IMR-90 (cell line): Measurements from ENCODE around the gene CEP83. TPM values are rescaled to one million over a fixed set of nuclear protein-coding genes. Genes with fewer than 3 reads are reported as not detected.

Experiments
- ATAC-seq: fragments of 200-7000 bp; cut with Tn5 transposase; 2 replicates; pipeline ENCODE4 v1.9.1; 2020; ENCODE audit warnings: low read depth, mild to moderate bottlenecking, moderate library complexity
- BruUV-seq: library from RNA; stranded (reverse); fragments of 400-500 nt; replicated peaks from 2 replicates; lab custom pipeline; 2021; lab: Mats Ljungman, UMichigan
- CTCF ChIA-PET: fragments of 300-600 bp; formaldehyde crosslinking; extraction: SDS; loops from one replicate; lab custom pipeline; 2021; ENCODE audit warnings: antibody characterized with exemption; lab: Yijun Ruan, JAX
- POLR2A ChIA-PET: fragments of 300-600 bp; sonication (Branson Sonifier 250); formaldehyde crosslinking; loops from one replicate; lab custom pipeline; 2022; ENCODE audit warnings: antibody characterized with exemption; ENCODE audit not compliant: unreplicated experiment; lab: Charles Lee
- DNase-seq: peaks from one replicate; pipeline ENCODE4 v3.0.0; 2013
- H2AFZ ChIP-seq: replicated peaks from 2 replicates; pipeline ENCODE3; 2013; ENCODE audit warnings: low read length, mild to moderate bottlenecking; ENCODE audit not compliant: poor library complexity
- H2AK5ac ChIP-seq: 2 replicates; pipeline ENCODE4 v1.6.1; 2013; ENCODE audit warnings: low read depth, low read length, inconsistent platforms
- H2AK9ac ChIP-seq: replicated peaks from 2 replicates; pipeline ENCODE3; 2013; ENCODE audit warnings: mild to moderate bottlenecking, low read depth, low read length, moderate library complexity; ENCODE audit not compliant: poor library complexity
- H2BK120ac ChIP-seq: 2 replicates; pipeline ENCODE4 v1.6.1; 2013; ENCODE audit warnings: low read depth, low read length, inconsistent platforms
- H2BK15ac ChIP-seq: 3 replicates; pipeline ENCODE4 v1.6.1; 2013; ENCODE audit warnings: low read depth, low read length, inconsistent platforms
- H2BK20ac ChIP-seq: 2 replicates; pipeline ENCODE4 v1.6.1; 2013; ENCODE audit warnings: low read depth, mild to moderate bottlenecking, inconsistent platforms, low read length, moderate library complexity
- H2BK5ac ChIP-seq: 2 replicates; pipeline ENCODE4 v1.6.1; 2013; ENCODE audit warnings: mild to moderate bottlenecking, low read depth, low read length, inconsistent platforms; ENCODE audit not compliant: poor library complexity, severe bottlenecking
- H3K14ac ChIP-seq: replicated peaks from 2 replicates; pipeline ENCODE4 v1.6.1; 2013; ENCODE audit warnings: low read depth, low read length, inconsistent platforms
- H3K18ac ChIP-seq: 2 replicates; pipeline ENCODE4 v1.6.1; 2013; ENCODE audit warnings: low read depth, low read length, control low read depth
- H3K23ac ChIP-seq: 2 replicates; pipeline ENCODE4 v1.6.1; 2013; ENCODE audit warnings: low read depth, low read length, inconsistent platforms
- H3K27ac ChIP-seq: 2 replicates; pipeline ENCODE4 v1.5.1; 2013; ENCODE audit warnings: mild to moderate bottlenecking, control low read depth, low read length; ENCODE audit not compliant: insufficient read depth
- H3K27me3 ChIP-seq: 2 replicates; pipeline ENCODE4 v1.6.1; 2013; ENCODE audit warnings: low read length; ENCODE audit not compliant: control insufficient read depth, insufficient read depth
- H3K36me3 ChIP-seq: 2 replicates; pipeline ENCODE4 v1.6.1; 2013; ENCODE audit warnings: low read length, mixed read lengths; ENCODE audit not compliant: control insufficient read depth, insufficient read depth
- H3K4ac ChIP-seq: 2 replicates; pipeline ENCODE4 v1.6.1; 2013; ENCODE audit warnings: low read depth, low read length, inconsistent platforms
- H3K4me1 ChIP-seq: 2 replicates; pipeline ENCODE4 v1.6.1; 2013; ENCODE audit warnings: low read length, mixed read lengths; ENCODE audit not compliant: control insufficient read depth, insufficient read depth
- H3K4me2 ChIP-seq: 2 replicates; pipeline ENCODE4 v1.6.1; 2013; ENCODE audit warnings: low read depth, mild to moderate bottlenecking, control low read depth, low read length, moderate library complexity
- H3K4me3 ChIP-seq: 2 replicates; pipeline ENCODE4 v1.5.1; 2013; ENCODE audit warnings: low read depth, mild to moderate bottlenecking, control low read depth, low read length, moderate library complexity; ENCODE audit not compliant: insufficient read depth
- H3K56ac ChIP-seq: 2 replicates; pipeline ENCODE4 v1.6.1; 2013; ENCODE audit warnings: low read length, inconsistent platforms; ENCODE audit not compliant: insufficient read depth; ENCODE audit errors: extremely low read depth
- H3K79me1 ChIP-seq, 2 experiments: 2 replicates each; pipeline ENCODE4 v1.6.1; 2013; ENCODE audit warnings: low read length in 2 of 2, inconsistent platforms in 1 of 2, low read depth in 1 of 2
- H3K9ac ChIP-seq: 2 replicates; pipeline ENCODE4 v1.6.1; 2013; ENCODE audit warnings: low read depth, low read length, control low read depth
- H3K9me1 ChIP-seq: 2 replicates; pipeline ENCODE4 v1.6.1; 2013; ENCODE audit warnings: low read length, inconsistent platforms; ENCODE audit not compliant: insufficient read depth
- H3K9me3 ChIP-seq: 2 replicates; pipeline ENCODE4 v1.6.1; 2013; ENCODE audit warnings: low read length; ENCODE audit not compliant: control insufficient read depth, insufficient read depth
- H4K20me1 ChIP-seq: 2 replicates; pipeline ENCODE4 v1.6.1; 2013; ENCODE audit warnings: low read length, inconsistent platforms; ENCODE audit not compliant: insufficient read depth
- H4K5ac ChIP-seq: 2 replicates; pipeline ENCODE4 v1.6.1; 2013; ENCODE audit warnings: mild to moderate bottlenecking, low read depth, low read length, control low read depth
- H4K8ac ChIP-seq, 2 experiments: 2 replicates each; pipeline ENCODE4 v1.6.1; 2013; ENCODE audit warnings: low read depth in 2 of 2, low read length in 2 of 2, control low read depth in 1 of 2, inconsistent platforms in 1 of 2
- H4K91ac ChIP-seq: 2 replicates; pipeline ENCODE4 v1.6.1; 2013; ENCODE audit warnings: low read depth, low read length, inconsistent platforms; ENCODE audit not compliant: insufficient read depth
- BHLHE40 ChIP-seq: fragments of 150-350 bp; IDR thresholded peaks from 2 replicates; pipeline ENCODE4 v1.6.1; 2016; ENCODE audit warnings: mild to moderate bottlenecking, low read depth, low read length
- CEBPB ChIP-seq: IDR thresholded peaks from 2 replicates; pipeline ENCODE4 v1.6.1; 2012; ENCODE audit warnings: low read depth, low read length, improper control_type of control experiment
- FOS ChIP-seq: fragments of 150-350 bp; IDR thresholded peaks from 2 replicates; pipeline ENCODE4 v1.6.1; 2016; ENCODE audit warnings: low read depth, low read length
- MAFK ChIP-seq: IDR thresholded peaks from 2 replicates; pipeline ENCODE4 v1.6.1; 2012; ENCODE audit warnings: low read depth, low read length, improper control_type of control experiment
- MAZ ChIP-seq: IDR thresholded peaks from 2 replicates; pipeline ENCODE4 v1.6.1; 2012; ENCODE audit warnings: low read depth, mild to moderate bottlenecking, low read length, improper control_type of control experiment, moderate library complexity, borderline replicate concordance
- NFE2L2 ChIP-seq: fragments of 150-350 bp; IDR thresholded peaks from 2 replicates; pipeline ENCODE4 v1.6.1; 2016; ENCODE audit warnings: low read depth, mild to moderate bottlenecking, low read length
- POLR2A ChIP-seq: IDR thresholded peaks from 2 replicates; pipeline ENCODE4 v1.6.1; 2012; ENCODE audit warnings: mild to moderate bottlenecking, low read depth, low read length
- RCOR1 ChIP-seq: IDR thresholded peaks from 2 replicates; pipeline ENCODE4 v1.6.1; 2012; ENCODE audit warnings: mild to moderate bottlenecking, low read length, improper control_type of control experiment; ENCODE audit not compliant: insufficient replicate concordance
- RFX5 ChIP-seq: IDR thresholded peaks from 2 replicates; pipeline ENCODE4 v1.8.0; 2012; ENCODE audit warnings: low read depth, mild to moderate bottlenecking, low read length, moderate library complexity
- SMC3 ChIP-seq: fragments of 150-350 bp; IDR thresholded peaks from 2 replicates; pipeline ENCODE4 v1.6.1; 2016; ENCODE audit warnings: low read depth, mild to moderate bottlenecking, antibody characterized with exemption, low read length, moderate library complexity
- WGBS, 2 experiments: methylation state at CpG; one replicate each; pipeline versions ENCODE4 v1.1.5 to v1.1.7; 2013; ENCODE audit warnings: missing lambda C conversion rate in 2 of 2; ENCODE audit not compliant: insufficient read length in 1 of 2; ENCODE audit errors: extremely low coverage in 2 of 2; 5-methylcytosine and 5-hydroxymethylcytosine counted together
- dilution Hi-C: fragments of 300-500 bp; cut with HindIII; formaldehyde crosslinking; loops from one replicate; pipeline ENCODE4 v1.14.3; 2018; ENCODE audit warnings: low sequenced_read_pairs; ENCODE audit not compliant: unreplicated experiment
- in situ Hi-C: fragments of 300-500 bp; cut with MboI; formaldehyde crosslinking; loops from 3 replicates; pipeline ENCODE4 v1.14.3; 2019; ENCODE audit warnings: low sequenced_read_pairs, inconsistent platforms, mixed read lengths
- intact Hi-C: fragments of 100-400 bp; cut with micrococcal nuclease; formaldehyde crosslinking; loops from 2 replicates; pipeline ENCODE4 v1.10.0; 2022
- polyA plus RNA-seq, 3 experiments: library from polyadenylated mRNA; depleted of rRNA; stranded (reverse); fragments of >200 nt; gene quantifications; 2 replicates each; pipeline ENCODE4 v1.2.3, GENCODE V29; 2012; ENCODE audit warnings: low replicate concordance in 1 of 3
- total RNA-seq: library from RNA; depleted of rRNA; stranded (reverse); fragments of >200 nt; gene quantifications from 2 replicates; pipeline ENCODE4 v1.2.3, GENCODE V29; 2012
- TF ChIP-seq, protein P1 (sequence below): fragments of 150-350 bp; IDR thresholded peaks from 2 replicates; pipeline ENCODE4 v1.6.1; 2017; ENCODE audit warnings: mild to moderate bottlenecking, antibody characterized with exemption, low read length, low read depth
- TF ChIP-seq, protein P2 (sequence below): conservative IDR thresholded peaks from 2 replicates; pipeline ENCODE4 v1.5.1; 2012; ENCODE audit warnings: mild to moderate bottlenecking, low read depth, low read length, improper control_type of control experiment

Gene CEP83
- total and polyA plus RNA-seq, 2 of the 4 experiments (the other 2 are of a cell fraction) = 3.9 to 8.9 TPM

DNA sequence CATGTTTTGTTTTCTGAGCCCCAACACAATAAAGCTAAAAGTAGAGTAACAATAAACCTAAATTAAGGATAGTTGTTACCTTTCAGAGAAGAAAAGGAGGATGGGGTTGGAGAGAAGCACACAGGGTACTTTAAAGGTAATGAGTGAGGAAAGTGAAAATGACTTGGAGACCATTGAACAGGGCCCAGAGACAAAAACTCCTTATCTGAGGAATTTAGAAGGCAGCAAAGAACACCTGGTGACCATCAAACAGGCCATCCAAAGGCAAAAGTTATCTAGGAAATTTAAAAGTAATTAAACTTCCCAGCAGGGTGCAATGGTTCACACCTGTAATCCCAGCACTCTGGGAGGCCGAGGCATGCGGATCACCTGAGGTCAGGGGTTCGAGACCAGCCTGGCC, 39.0 kb upstream of the CEP83 start:
- TF ChIP-seq NFE2L2 = no peak
- no peak for TF ChIP-seq BHLHE40
- TF ChIP-seq, protein P1, sequence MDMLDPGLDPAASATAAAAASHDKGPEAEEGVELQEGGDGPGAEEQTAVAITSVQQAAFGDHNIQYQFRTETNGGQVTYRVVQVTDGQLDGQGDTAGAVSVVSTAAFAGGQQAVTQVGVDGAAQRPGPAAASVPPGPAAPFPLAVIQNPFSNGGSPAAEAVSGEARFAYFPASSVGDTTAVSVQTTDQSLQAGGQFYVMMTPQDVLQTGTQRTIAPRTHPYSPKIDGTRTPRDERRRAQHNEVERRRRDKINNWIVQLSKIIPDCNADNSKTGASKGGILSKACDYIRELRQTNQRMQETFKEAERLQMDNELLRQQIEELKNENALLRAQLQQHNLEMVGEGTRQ = no peak
- no peak for TF ChIP-seq FOS
- TF ChIP-seq, protein P2, sequence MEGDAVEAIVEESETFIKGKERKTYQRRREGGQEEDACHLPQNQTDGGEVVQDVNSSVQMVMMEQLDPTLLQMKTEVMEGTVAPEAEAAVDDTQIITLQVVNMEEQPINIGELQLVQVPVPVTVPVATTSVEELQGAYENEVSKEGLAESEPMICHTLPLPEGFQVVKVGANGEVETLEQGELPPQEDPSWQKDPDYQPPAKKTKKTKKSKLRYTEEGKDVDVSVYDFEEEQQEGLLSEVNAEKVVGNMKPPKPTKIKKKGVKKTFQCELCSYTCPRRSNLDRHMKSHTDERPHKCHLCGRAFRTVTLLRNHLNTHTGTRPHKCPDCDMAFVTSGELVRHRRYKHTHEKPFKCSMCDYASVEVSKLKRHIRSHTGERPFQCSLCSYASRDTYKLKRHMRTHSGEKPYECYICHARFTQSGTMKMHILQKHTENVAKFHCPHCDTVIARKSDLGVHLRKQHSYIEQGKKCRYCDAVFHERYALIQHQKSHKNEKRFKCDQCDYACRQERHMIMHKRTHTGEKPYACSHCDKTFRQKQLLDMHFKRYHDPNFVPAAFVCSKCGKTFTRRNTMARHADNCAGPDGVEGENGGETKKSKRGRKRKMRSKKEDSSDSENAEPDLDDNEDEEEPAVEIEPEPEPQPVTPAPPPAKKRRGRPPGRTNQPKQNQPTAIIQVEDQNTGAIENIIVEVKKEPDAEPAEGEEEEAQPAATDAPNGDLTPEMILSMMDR = no peak
- no peak for TF ChIP-seq SMC3
- no peak for TF ChIP-seq POLR2A
- TF ChIP-seq RFX5 = no peak
- no peak for TF ChIP-seq CEBPB
- TF ChIP-seq MAFK = no peak
- no peak for TF ChIP-seq RCOR1
- TF ChIP-seq MAZ = no peak
- DNase-seq (no peak), ATAC-seq (no peak)
- dilution Hi-C loops (no loop called here), intact Hi-C loops (no loop called here), in situ Hi-C loops (no loop called here)
- H3K23ac ChIP-seq = no peak overlapping the region
- H3K27me3 ChIP-seq = peaks cover 3% of the 10 kb centered on the region; the same call in 1 of the 2 replicates
- H2AK5ac ChIP-seq = no peak overlapping the region
- no peak overlapping the region for H2BK15ac ChIP-seq
- no peak overlapping the region for H2AK9ac ChIP-seq
- H4K91ac ChIP-seq = no peak overlapping the region
- no peak overlapping the region for H3K14ac ChIP-seq
- no peak overlapping the region for H2BK120ac ChIP-seq
- H3K4me1 ChIP-seq = no peaks in the 10 kb centered on the region
- H3K9ac ChIP-seq = no peak overlapping the region
- no peak overlapping the region for H3K4ac ChIP-seq
- H3K56ac ChIP-seq = no peak overlapping the region
- H3K9me1 ChIP-seq = no peaks in the 10 kb centered on the region
- no peak overlapping the region for H3K18ac ChIP-seq
- no peak overlapping the region for H4K5ac ChIP-seq
- CTCF ChIA-PET = no interaction called here
- no peak overlapping the region for H3K27ac ChIP-seq
- H3K4me3 ChIP-seq = no peak overlapping the region
- H2BK5ac ChIP-seq = no peak overlapping the region
- H2AFZ ChIP-seq = no peak overlapping the region
- POLR2A ChIA-PET = no interaction called here
- H2BK20ac ChIP-seq = no peak overlapping the region
- H3K9me3 ChIP-seq = no peaks in the 10 kb centered on the region
- no CpG with 5 or more reads among the region's 3 CpGs for WGBS, 2 experiments
- H3K79me1 ChIP-seq = no peaks in the 10 kb centered on the region
- H3K4me2 ChIP-seq = no peak overlapping the region
- BruUV-seq = no TSS peak
- H3K36me3 ChIP-seq = no peaks in the 10 kb centered on the region
- no peaks in the 10 kb centered on the region for H4K20me1 ChIP-seq
- no peak overlapping the region for H4K8ac ChIP-seq
